Nephron progenitor cell (in vitro differentiated cells): ENCODE results near the gene PDE4D.

Source experiments
- DNase-seq: peaks from one replicate; pipeline ENCODE4 v3.0.0; 2021
- H3K27ac Mint-ChIP-seq: 2 replicates; pipeline ENCODE4 v1.8.0; 2021; ENCODE audit warnings: mild to moderate bottlenecking, moderate library complexity, mixed read lengths
- H3K27me3 Mint-ChIP-seq: 2 replicates; pipeline ENCODE4 v1.8.0; 2021; ENCODE audit warnings: mild to moderate bottlenecking, low read depth, mixed read lengths; ENCODE audit not compliant: poor library complexity
- H3K36me3 Mint-ChIP-seq: 2 replicates; pipeline ENCODE4 v1.8.0; 2021; ENCODE audit warnings: low read depth, mixed read lengths
- H3K4me1 Mint-ChIP-seq: 2 replicates; pipeline ENCODE4 v1.8.0; 2021; ENCODE audit warnings: mixed read lengths
- H3K4me3 Mint-ChIP-seq: 2 replicates; pipeline ENCODE4 v1.8.0; 2021; ENCODE audit warnings: mild to moderate bottlenecking, moderate library complexity, mixed read lengths
- H3K9me3 Mint-ChIP-seq: 2 replicates; pipeline ENCODE4 v1.8.0; 2021; ENCODE audit warnings: mild to moderate bottlenecking, moderate library complexity, mixed read lengths
- CTCF ChIP-seq: fragments of 200-600 bp; sonication (generic); IDR thresholded peaks from 2 replicates; pipeline ENCODE4 v1.5.0; 2021; ENCODE audit warnings: antibody characterized with exemption

PDE4D gene

GRCh38 chr5:59267033-59267432 lies 626.5 kb downstream of the PDE4D start:
- Mint-ChIP-seq H3K27ac (no peak overlapping the region), H3K27me3 (no peaks in the 10 kb centered on the region), H3K4me1 (peaks cover 31% of the 10 kb centered on the region), H3K4me3 (no peak overlapping the region), H3K9me3 (no peaks in the 10 kb centered on the region), H3K36me3 (no peaks in the 10 kb centered on the region)
- DNase-seq: no peak
- TF ChIP-seq CTCF: no peak

DNA sequence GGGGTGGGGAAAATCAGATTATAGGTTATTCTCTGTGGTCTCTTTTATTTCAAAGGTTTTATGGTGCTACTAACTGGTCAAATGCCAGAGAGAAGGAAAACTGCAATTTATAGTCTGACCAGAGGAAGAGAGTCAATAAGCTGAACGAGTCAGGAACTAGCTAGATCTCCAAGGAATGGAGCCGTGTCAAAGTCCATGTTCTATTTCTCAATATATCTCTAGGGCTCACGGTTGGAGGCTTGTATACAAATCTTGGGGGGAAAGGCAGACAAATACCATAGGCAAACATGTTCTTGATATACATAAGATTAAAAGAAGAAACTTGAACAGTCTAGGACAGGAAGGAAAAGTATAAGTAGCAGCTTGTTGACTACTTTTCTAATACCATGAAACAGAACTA lies 627.1 kb downstream of the PDE4D start:
- no peak for DNase-seq
- Mint-ChIP-seq H3K27ac (no peak overlapping the region), H3K9me3 (no peaks in the 10 kb centered on the region), H3K36me3 (no peaks in the 10 kb centered on the region), H3K4me1 (peaks cover 34% of the 10 kb centered on the region), H3K4me3 (no peak overlapping the region), H3K27me3 (no peaks in the 10 kb centered on the region)
- no peak for TF ChIP-seq CTCF

- peaks cover 48% of the 10 kb centered on the region for H3K4me1 Mint-ChIP-seq
- DNase-seq: no peak
- no peaks in the 10 kb centered on the region for H3K36me3 Mint-ChIP-seq
These were observed 628.8 kb downstream of the PDE4D start for GRCh38 chr5:59264639-59265245.

DNA sequence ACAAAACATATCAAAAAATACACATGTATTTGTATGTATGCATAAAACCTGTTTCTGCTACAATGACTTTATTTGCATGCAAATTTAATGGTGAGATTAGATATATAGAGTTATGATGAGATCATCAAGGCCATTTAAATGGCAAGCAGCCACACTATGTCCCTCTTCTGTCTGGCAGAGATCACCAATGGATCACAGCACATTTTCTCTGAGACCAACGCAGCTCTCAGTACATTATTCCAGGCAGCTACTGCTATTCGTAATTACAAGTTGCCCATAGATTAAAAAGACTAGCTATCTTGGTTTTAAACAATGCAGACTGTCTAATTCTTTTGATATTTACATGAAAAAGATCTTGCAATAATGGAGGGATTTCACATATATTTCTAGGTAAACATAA lies 629.5 kb downstream of the PDE4D start:
- no peak for TF ChIP-seq CTCF
- Mint-ChIP-seq H3K9me3 (no peaks in the 10 kb centered on the region), H3K4me3 (no peak overlapping the region), H3K36me3 (no peaks in the 10 kb centered on the region), H3K27ac (no peak overlapping the region), H3K4me1 (peaks cover 53% of the 10 kb centered on the region), H3K27me3 (no peaks in the 10 kb centered on the region)
- no peak for DNase-seq

More at GRCh38 chr5:59264639-59265245, 628.8 kb downstream of the PDE4D start:
- Mint-ChIP-seq H3K4me3 (no peak overlapping the region), H3K9me3 (no peaks in the 10 kb centered on the region), H3K27me3 (no peaks in the 10 kb centered on the region), H3K27ac (no peak overlapping the region)
- TF ChIP-seq CTCF: no peak

GRCh38 chr5:59261969-59262368 lies 631.6 kb downstream of the PDE4D start:
- Mint-ChIP-seq H3K36me3 (no peaks in the 10 kb centered on the region), H3K4me3 (no peak overlapping the region), H3K27ac (no peak overlapping the region), H3K4me1 (peaks cover 65% of the 10 kb centered on the region), H3K27me3 (no peaks in the 10 kb centered on the region), H3K9me3 (no peaks in the 10 kb centered on the region)
- TF ChIP-seq CTCF: no peak
- DNase-seq: no peak

DNA sequence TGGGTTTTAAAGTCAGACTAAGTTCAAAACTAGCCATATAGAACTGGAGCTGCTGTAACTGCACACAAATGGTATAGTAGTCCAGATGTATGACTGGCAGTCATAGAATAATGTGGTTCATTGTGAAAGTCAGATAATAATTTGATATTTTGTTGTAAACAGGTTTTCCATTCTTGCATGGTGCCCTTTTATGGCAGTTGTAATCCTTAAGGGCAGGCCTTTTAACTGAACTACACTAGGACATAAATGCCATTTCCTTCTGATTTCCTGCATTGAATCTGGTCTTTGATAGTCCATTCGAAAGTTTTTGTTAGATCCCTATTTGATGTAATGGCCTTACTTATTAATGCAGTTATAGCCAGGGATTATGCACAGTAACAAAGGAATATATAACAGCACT lies 632.6 kb downstream of the PDE4D start:
- H3K27ac Mint-ChIP-seq: no peak overlapping the region
- H3K4me1 Mint-ChIP-seq: peaks cover 64% of the 10 kb centered on the region
- H3K4me3 Mint-ChIP-seq: no peak overlapping the region
- no peaks in the 10 kb centered on the region for H3K9me3 Mint-ChIP-seq
- H3K36me3 Mint-ChIP-seq: no peaks in the 10 kb centered on the region
- DNase-seq: no peak
- no peak for TF ChIP-seq CTCF
- no peaks in the 10 kb centered on the region for H3K27me3 Mint-ChIP-seq
